GM19035 (cell line): ENCODE results near the gene SEC16A.

Experiments used
- ATAC-seq: cut with Tn5 transposase; IDR thresholded peaks from one replicate; pipeline ENCODE4 v1.9.1; 2021; ENCODE audit not compliant: unreplicated experiment

Gene SEC16A

DNA sequence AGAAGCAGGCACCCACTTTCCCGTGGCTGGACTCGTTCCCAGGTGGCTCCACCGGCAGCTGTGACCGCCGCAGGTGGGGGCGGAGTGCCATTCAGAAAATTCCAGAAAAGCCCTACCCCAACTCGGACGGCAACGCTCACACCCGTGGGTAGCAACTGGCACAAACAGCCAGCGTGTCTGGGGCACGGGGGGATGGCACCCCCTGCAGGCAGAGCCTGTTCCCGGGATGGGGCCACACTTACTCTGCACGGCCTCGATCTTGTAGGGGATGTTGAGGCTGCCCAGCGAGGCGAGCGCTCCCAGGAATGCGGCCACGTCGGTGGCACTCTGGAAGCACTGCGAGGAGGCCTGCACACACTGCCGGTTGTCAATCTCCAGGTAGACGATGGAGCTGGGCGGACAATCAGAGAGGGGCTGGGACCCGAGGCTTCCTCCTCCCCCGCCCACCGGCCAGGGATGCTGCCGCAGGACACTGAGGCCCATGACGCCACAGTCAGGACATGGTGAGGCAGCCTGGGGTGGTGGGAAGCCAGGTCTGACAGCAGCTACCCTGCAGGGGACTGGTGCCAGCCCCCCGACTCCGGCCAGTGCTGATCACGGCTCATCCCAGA is 20.2 kb upstream of the SEC16A start:
- ATAC-seq: no peak

DNA sequence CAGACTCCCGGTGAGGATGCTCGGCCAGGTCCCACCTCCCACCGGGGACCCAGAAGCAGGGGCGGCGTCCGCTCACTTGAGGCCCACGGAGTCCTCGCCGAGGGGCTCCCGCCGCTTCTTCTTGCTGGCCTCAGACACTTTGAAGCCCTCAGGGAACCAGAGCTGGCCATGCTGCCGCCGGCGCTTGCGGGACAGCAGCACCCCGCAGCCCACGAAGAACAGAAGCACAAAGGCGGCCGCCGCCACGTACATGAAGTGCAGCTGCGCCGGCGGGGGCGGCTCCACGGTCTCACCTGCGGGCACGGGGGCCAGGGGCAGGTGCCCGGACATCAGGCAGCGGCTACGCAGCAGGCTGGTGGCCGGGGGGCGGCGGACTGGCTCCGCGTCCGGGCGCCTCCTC is 19.4 kb upstream of the SEC16A start:
- no peak for ATAC-seq

DNA sequence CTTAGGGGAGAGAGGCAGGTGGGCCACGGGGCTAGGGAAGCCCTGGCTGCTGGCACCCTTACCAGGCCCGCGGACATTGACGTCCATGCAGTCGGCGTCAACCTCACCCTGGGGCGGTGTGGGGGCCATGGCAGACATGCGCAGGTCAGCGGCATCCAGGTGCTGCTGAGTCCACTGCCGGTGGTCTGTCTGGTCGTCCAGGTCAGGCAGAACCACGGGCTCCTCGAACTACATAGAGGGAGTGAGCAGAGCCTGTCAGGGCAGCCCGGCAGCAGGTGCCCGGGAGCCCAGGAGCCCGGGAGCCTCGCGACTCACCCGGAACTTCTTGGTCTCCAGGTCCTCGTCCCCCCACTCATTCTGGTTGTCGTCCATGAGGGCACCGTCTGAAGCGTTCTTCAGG is 18.8 kb upstream of the SEC16A start:
- no peak for ATAC-seq

DNA sequence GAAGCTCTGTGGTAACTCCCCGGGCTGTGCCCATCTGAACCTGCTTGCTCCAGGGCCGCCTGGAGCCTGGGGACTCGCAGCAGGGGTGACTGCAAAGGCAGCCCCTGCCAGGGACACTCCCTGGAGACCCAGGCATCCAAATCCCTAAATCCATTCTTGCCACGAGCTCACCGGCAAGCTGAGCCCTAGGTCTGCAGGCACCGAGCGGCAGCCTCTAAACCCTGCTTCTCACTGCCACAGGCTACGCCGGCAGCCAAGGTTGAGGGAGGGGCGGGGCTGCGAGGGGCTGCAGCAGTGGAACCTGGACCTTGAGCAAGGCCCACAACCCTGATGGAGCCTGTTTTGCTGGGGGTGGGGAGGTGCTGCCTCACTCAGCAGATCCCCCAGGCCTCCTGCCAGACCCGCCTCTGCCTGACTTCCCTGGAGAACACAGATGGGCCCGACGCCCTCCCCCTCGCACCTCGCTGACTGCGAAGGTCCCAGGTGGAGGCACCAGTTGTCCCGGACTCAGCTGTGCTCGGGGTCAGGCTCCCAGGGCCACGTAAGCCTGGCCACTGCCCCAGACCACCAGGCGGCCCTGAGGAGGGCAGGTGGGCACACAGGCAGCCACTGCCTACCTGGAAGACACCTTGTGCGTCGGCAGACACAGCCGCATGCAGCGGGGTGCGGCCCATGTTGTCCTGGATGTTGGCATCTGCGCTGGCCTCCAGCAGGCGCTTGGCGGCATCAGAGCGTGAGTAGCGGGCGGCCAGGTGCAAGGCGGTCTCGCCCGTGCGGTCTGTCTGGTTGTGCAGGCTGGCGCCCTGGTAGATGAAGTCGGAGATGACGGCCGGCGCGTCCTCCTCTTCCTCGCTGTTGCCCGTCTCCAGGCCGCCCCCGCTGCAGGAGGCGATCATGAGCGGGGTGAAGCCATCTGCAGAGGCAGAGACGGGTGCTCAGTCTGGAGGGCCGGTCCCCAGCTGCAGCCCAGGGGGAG is 17.4 kb upstream of the SEC16A start:
- no peak for ATAC-seq

DNA sequence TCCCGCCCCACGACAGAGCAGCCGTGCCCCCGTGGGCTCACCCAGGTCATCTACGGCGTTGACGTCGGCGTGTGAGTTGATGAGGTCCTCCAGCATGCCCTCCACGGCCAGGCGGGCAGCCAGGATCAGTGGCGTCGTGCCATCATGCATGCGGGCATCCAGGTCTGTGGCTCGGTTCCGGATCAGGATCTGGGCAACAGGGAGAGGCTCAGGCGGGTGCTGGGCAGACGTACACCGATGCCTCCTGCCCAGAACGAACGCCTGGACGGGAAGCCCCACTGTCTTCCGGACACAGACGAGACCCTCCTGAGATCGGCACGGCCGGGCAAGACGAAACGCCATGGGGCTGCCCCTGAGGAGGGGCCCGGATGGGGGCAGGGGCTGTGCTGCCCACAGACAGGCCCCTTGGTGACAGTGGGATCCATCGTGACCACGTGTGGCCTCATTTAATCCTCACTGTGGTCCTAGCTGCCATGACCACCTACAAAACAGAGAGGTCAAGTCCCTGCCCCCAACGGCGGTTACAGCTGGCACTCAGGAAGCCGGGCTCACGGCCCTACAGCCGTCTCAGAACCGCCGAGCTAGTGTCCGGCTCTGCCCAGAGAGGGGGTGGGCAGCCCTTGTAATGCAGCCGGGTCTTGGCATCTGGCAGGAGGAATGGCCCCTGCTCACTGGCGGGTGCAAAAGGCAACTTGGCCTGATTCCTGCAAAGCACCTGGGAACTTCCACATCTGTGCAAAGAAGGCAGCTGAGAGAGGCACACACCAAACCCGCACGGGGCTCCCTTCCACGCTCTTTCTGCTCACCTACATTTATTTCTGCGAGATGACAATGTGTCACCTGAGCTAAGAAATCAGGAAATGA is 16.5 kb upstream of the SEC16A start:
- ATAC-seq: no peak

DNA sequence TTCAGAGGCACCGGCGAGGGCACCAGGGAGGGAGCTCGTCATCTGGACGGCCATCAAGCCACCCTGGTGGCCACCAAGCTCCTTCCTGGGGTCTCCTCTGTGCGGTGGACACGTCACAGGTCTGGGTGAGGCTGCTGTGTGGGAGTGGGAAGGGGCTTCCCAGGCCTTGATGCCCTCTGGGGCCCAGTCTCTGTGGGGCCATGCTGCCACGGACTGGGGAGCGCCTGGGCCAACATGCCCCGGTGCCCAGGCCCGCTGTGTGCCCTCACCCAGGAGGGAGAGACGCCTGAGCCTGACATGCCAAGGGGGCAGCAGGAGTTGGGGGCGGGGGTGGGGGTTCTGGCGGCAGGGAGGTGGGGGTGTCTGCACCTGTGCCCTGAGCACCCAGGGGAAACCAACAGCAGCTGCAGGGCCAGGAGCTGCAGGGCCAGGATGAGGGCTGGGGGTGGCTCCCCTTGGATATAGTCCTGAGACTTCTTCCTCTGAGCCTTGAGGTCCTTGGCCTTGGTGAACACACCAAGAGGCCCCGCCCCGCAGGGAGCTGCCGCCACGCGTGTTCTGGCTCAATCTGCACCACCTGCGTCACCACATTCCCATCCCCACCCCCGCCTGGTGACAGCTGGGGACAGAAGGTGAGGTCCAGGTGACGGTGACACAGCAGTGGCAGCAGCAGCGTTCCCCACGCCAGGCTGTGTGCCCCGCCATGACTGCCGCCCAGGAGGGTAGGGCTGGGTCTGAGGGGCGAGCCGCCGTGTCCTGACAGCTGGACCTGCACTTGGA is 15.3 kb upstream of the SEC16A start:
- ATAC-seq: no peak

DNA sequence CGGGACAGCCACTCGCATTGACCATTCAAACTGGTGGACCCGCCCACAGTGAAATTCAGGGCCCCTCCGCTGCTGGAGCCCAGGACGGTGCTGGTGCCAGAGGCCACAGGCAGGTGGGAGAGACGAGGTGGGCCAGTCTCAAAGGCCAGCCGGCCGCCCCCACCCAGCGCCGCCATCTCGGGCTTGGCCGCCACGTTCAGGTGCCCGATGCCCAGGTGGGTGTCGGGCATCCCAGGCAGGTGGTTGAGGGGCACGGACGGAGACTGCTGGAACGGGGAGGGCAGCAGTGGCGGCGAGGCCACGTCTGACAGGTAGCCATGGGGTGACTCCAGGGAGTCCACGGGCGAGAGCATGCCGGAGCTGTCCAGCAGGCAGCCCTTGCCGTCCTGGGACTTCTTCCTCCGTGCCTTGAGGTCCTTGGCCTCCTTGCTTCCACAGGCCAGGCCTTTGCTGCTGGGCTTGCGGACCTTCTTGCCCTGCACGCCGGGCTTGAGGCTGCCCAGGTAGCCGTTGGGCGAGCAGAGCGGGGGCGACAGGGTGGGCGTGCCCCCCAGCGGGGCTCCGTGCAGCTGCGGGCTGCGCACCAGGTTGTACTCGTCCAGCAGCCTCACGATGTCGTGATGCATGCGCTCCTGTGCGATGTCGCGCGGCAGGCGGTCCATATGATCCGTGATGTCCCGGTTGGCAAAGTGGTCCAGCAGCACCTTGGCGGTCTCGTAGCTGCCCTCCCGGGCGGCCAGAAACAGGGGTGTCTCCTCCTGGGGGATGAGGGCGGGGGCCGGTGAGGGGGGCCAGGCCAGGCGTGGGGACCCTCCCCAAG is 14.2 kb upstream of the SEC16A start:
- ATAC-seq: no peak

DNA sequence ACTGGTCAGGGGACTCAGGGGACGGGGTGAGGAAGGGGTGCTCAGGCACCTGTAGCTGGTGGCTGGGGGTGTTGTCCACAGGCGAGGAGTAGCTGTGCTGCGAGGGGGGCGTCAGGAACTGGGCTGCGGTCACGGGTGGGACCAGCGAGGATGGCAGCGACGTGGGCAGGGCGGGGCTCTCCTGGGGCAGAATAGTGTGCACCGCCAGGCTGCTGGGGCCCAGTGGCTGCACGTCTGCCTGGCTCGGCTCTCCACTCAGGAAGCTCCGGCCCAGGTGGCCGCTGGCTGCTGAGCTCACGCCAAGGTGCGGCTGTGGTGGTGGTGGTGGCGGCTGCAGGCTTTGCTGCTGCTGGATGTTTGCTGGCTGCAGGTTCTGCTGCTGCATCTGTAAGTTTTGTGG is 13.3 kb upstream of the SEC16A start:
- no peak for ATAC-seq

DNA sequence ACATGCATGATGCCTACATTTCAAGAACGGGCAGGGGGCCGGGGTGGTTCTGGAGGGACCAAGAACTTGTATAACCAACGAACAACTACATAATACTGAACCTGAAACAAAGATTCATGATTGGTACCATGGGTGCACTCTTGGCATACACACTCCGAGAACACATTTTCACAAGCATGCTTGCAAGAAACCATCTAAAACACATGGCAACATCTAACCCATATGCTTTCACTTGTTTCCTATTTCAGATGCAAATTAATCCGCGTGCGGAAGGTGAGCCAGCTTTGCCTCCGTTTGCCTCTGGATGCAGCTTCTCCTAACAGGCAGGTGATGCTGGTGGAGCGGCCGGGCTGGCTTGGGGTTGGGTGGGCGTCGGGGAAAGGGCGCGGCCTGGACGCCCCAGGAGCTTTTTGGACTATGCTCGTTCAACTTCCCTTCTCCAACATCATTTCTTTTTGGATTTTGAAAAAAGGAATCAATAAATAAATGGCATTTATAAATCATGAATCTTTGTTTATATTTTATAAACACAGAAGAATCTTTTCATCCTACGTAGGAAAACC is 12.5 kb upstream of the SEC16A start:
- ATAC-seq: no peak

DNA sequence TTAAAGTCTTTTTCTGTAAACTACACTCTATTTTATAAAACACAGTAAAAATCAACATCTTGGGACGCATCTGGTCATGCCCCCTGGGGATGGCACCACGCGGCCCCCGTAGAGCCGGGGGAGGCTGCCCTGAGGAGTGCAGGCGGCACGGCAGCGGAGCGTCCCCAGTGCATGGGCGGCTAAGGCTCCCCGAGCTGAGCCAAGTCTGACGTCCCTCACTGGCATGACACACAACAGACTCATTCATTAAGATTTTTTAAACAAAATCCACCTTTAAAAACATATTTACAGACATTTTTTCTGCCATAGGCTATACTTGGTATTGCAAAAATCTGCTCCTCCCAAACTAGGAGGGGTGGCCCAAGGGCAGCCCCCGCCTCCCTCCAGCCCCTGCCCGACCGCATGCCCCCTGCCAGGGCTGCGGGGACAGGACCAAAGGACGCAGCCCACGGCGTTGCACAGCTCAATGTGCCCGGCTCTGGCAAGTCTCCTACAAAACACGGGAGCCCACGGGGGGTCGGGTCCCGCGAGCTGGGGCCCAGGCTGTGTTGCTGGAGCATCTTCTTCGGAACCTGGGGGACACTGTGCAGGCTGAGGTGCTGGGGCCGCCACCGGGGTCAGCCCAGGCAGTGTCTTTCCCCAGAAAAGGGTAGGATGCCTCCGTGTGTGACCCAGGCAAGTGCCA is 11.8 kb upstream of the SEC16A start:
- ATAC-seq: no peak

DNA sequence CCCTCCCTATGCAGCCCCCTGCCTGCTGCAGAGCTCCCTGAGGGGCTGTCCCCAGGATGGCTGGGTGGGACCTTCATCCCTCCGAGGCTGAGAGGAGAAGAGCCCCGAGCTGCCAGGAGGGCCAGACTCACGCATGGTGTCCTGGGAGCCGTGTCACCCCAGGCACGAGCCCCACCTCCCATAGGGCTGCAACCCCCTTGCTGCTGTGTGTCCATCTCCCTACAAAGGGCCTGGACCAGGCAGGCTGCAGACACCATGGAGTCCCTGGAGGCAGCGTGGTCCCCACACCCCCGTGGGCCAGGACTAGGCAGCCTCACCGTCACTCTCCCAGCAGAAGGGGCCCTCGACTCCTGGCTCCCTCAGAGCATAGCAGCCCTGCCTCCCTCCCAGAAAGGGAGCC is 11.2 kb upstream of the SEC16A start:
- ATAC-seq: no peak

DNA sequence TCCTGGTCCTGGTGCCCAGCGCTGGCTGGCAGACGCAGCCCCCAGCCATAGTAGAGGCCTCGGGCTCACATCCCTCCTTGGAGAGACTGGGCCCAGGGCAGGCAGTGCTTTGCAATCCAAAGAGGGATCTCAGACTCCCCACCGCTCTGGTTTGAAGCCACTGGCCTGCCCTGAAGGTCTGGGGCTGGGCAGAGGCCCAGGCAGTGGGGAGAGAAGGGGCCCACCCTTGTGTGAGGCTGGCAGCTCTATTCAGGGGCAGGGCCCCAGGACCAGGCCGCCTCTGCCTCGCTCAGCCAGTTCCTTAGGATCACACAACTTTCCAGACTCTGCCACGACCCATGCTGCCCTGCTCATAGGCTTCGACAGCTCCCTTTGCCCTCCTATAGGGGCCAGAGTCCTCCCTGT is 10.7 kb upstream of the SEC16A start:
- ATAC-seq: no peak

DNA sequence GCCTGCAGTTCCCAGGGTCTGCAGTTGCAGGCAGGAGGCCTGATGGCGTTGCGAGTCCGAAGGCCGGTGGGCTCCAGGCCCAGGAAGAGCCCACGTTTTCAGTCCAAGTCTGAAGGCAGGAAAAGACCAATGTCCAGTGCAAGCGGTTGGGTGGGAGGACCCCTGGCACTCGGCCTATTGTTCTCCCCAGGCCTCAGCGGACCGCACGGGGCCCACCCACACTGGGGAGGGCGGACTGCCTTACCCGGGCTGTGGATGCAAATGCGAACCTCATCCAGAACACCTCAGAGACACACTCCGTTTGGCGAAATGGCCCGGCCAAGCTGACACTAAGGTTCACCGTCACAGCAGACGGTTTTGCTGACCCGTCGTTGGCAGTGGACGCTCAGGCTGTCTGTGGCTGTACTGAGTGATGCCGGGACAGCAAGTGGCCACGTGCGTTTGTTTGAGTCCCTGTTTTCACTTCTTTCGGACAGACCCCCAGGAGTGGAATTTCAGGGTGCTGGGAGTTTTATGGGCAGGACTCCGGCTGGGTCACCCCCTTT is 10.2 kb upstream of the SEC16A start:
- no peak for ATAC-seq

DNA sequence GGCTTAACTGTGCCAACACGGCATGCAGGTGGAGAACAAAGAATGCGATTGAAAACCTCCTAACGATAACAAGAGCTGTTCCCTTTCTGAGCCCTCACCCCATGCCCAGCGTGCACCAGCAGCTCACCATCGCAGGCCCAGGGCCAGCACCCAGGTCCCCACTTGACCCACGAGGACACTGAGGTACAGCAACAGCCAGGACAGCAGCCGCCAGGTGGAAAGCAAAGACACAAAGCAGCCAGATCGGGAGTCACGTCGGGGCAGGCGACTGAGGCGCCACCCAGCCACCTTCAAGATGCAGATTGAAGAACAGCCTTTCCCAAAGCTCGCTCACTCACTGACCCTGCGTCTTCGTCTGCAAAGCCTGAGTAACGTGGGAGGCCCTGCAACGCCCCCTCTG is 6.9 kb upstream of the SEC16A start:
- ATAC-seq: no peak

DNA sequence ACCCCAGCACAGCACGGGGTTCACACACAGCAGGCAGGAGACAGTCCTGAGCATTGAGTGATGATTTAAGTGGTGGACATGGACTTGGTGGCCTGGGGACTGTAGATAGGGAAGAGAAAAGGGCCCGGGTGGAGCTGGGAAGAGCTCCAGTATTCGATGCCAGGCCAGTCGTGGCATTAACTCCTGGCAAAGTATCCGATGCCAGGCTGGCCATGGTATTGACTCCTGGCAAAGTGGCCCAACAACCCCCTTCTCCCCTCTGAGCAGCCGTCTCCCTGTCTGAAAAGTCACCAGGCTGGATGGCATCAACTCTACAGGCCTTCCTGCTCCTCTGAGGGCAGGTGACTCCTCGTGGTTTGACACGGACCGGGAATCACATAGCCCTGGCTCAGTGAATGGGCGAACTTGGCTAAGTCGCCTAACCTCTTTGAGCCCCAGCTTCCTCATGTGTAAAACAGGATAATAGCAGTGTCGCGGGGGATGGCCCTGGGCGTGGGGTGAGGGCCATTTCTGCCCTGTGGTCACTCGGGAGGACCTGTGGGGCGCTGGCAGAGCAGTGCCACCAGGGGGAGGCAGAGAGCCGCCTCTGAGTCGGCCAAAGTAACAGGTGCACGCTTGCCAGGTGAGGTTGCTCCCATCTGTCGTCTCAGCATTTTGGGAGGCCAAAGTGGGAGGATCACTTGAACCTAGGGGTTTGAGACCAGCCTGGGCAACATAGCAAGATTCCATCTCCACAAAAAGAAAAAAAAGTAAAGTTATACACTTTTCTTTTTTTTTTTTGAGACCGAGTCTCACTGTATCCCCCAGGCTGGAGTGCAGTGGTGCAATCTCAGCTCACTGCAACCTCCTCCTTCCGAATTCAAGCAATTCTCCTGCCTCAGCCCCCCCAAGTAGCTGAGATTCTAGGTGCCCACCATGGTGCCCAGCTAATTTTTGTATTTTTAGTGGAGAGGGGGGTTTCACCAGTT is 5.7 kb upstream of the SEC16A start:
- no peak for ATAC-seq

DNA sequence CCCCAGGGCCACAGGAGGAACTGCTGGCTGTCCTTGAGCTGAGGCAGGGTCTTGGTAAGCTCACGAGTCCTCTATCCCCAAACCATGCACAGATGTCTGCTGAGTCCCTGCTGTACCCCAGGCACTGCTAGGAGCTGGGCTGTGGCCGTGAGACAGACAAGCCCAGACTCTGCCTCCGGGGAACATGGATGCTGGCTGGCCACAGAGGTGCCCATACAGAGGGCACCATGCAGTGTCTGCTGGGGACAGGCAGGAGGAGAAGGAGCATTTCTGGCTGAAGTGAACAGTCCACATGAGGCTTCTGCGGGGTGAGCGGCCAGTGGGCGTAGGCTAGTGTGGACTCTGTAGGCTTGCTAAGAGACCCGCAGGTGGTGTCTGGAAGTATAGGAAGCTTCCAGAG is 4.8 kb upstream of the SEC16A start:
- ATAC-seq: no peak

DNA sequence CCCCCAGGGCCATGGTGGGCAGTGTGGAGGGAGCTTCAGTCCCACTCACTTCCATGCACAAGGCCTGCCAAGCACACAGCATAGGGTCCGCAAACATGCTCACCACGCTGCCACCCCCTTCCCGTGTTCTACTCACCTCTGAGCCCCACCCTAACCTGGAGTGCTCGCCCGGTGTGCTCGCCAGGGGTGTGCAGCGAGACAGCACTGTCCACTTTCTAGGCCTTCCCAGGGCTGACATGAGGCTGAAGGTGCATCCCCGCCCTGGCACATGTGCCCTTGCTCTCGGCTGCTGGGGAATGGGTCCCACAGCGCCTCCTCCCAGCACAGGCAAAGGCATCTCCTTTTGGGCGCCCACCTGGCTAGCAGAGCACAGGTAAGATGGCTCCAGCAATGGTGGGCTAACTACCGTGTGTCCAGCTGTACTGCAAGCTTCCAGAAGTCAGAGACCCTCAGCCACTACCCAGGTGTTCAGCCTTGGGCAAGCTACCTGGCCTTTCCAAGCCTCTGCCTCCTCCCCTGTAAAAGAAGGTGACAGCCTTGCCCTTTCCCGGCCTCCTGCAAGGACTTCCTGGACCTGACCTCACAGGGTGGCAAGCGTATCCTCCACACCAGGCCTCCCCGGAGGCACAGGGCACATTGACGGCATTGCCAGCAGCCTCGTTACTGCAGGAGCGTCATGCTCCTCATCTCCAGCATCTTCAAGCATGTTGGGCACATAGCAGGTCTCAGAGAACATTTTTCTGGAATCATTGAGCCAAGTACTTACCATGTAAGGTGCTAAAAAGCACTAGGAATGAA is 4.2 kb upstream of the SEC16A start:
- no peak for ATAC-seq
